ENCODE measurements around the gene FGF14. TPM values are rescaled to one million over a fixed set of nuclear protein-coding genes. Genes with fewer than 3 reads are reported as not detected.

FGF14 gene
- polyA plus RNA-seq, 4 donors = 1.0 to 1.6 (median 1.1) TPM

GRCh38 chr13:102203718-102204117 lies 198.1 kb downstream of the FGF14 start:
- DNase-seq (ENCODE audit: low read depth in 4 of 4, low spot score in 2 of 4) = no peak

- no peak for DNase-seq (ENCODE audit: low read depth in 4 of 4, low spot score in 2 of 4)
Measured at GRCh38 chr13:102198418-102199311, 203.2 kb downstream of the FGF14 start.

GRCh38 chr13:102197193-102197592 lies 204.7 kb downstream of the FGF14 start:
- DNase-seq (ENCODE audit: low read depth in 4 of 4, low spot score in 2 of 4) = no peak

- DNase-seq (ENCODE audit: low read depth in 4 of 4, low spot score in 2 of 4) = no peak
Measured at GRCh38 chr13:102195566-102196462, 206.0 kb downstream of the FGF14 start.

- no peak for DNase-seq (ENCODE audit: low read depth in 4 of 4, low spot score in 2 of 4)
Measured at GRCh38 chr13:102192858-102193257, 209.0 kb downstream of the FGF14 start.

- DNase-seq (ENCODE audit: low read depth in 4 of 4, low spot score in 2 of 4) = no peak
Measured at GRCh38 chr13:102191951-102192502, 209.8 kb downstream of the FGF14 start.

GRCh38 chr13:102190930-102191329 lies 210.9 kb downstream of the FGF14 start:
- no peak for DNase-seq (ENCODE audit: low read depth in 4 of 4, low spot score in 2 of 4)

GRCh38 chr13:102187313-102187712 lies 214.5 kb downstream of the FGF14 start:
- DNase-seq (ENCODE audit: low read depth in 4 of 4, low spot score in 2 of 4) = no peak

- DNase-seq (ENCODE audit: low read depth in 4 of 4, low spot score in 2 of 4) = no peak
Measured at GRCh38 chr13:102185375-102185984, 216.4 kb downstream of the FGF14 start.

- DNase-seq (ENCODE audit: low read depth in 4 of 4, low spot score in 2 of 4) = no peak
Measured at GRCh38 chr13:102183509-102184182, 218.2 kb downstream of the FGF14 start.

GRCh38 chr13:102182170-102182569 lies 219.7 kb downstream of the FGF14 start:
- DNase-seq (ENCODE audit: low read depth in 4 of 4, low spot score in 2 of 4) = no peak

- DNase-seq (ENCODE audit: low read depth in 4 of 4, low spot score in 2 of 4) = no peak
Measured at GRCh38 chr13:102177431-102177830, 224.4 kb downstream of the FGF14 start.

GRCh38 chr13:102176846-102177245 lies 225.0 kb downstream of the FGF14 start:
- no peak for DNase-seq (ENCODE audit: low read depth in 4 of 4, low spot score in 2 of 4)

- DNase-seq (ENCODE audit: low read depth in 4 of 4, low spot score in 2 of 4) = no peak
Measured at GRCh38 chr13:102172406-102172805, 229.4 kb downstream of the FGF14 start.

- no peak for DNase-seq (ENCODE audit: low read depth in 4 of 4, low spot score in 2 of 4)
Measured at GRCh38 chr13:102170305-102170704, 231.5 kb downstream of the FGF14 start.

- DNase-seq (ENCODE audit: low read depth in 4 of 4, low spot score in 2 of 4) = no peak
Measured at GRCh38 chr13:102169471-102170015, 232.3 kb downstream of the FGF14 start.

- DNase-seq (ENCODE audit: low read depth in 4 of 4, low spot score in 2 of 4) = no peak
Measured at GRCh38 chr13:102152790-102153189, 249.1 kb downstream of the FGF14 start.

GRCh38 chr13:102147353-102147752 lies 254.5 kb downstream of the FGF14 start:
- DNase-seq (ENCODE audit: low read depth in 4 of 4, low spot score in 2 of 4) = no peak

GRCh38 chr13:102145750-102146149 lies 256.1 kb downstream of the FGF14 start:
- DNase-seq (ENCODE audit: low read depth in 4 of 4, low spot score in 2 of 4) = no peak

GRCh38 chr13:102142473-102142826 lies 259.4 kb downstream of the FGF14 start:
- no peak for DNase-seq (ENCODE audit: low read depth in 4 of 4, low spot score in 2 of 4)

All from left renal cortex interstitium (tissue), 4 donors.